ENCODE measurements around the gene MPP3. TPM values are rescaled to one million over a fixed set of nuclear protein-coding genes. Genes with fewer than 3 reads are reported as not detected.
"Not testable (repeated sequence)": the region's sequence is repeated elsewhere in the genome, so short reads cannot be mapped to it uniquely, and the experiment has no call there.

MPP3 gene
- total RNA-seq, 1 experiment from 2014 or later: 19.9 TPM

- no peak overlapping the region for H3K4me3 Mint-ChIP-seq (ENCODE audit: low read depth, unreplicated experiment)
- intact Hi-C loops (cut with micrococcal nuclease; ENCODE audit: unreplicated experiment): loop anchor here (10.0 kb wide), 1 partner anchor 121 kb away; no protein-coding TSS in a partner anchor
- H3K27ac Mint-ChIP-seq (ENCODE audit: unreplicated experiment): no peak overlapping the region
- no peak for TF ChIP-seq CTCF (IDR thresholded peaks at IDR 0.05; ENCODE audit: unreplicated experiment)
- H3K27me3 Mint-ChIP-seq (ENCODE audit: unreplicated experiment): peaks cover 70% of the 10 kb centered on the region
- H3K4me1 Mint-ChIP-seq (ENCODE audit: low read depth, unreplicated experiment): peaks cover 14% of the 10 kb centered on the region
- DNase-seq: no peak
- CTCF ChIA-PET: no interaction called here
- BruUV-seq (replicated peaks): no TSS peak
- no peaks in the 10 kb centered on the region for H3K9me3 Mint-ChIP-seq (ENCODE audit: low read depth, unreplicated experiment)
- no peaks in the 10 kb centered on the region for H3K36me3 Mint-ChIP-seq (ENCODE audit: insufficient read depth, unreplicated experiment)
Measured at GRCh38 chr17:43873815-43874214, 40.9 kb upstream of the MPP3 start.

- no TSS peak for BruUV-seq (replicated peaks)
- peaks cover 11% of the 10 kb centered on the region for H3K4me1 Mint-ChIP-seq (ENCODE audit: low read depth, unreplicated experiment)
- no peak overlapping the region for H3K27ac Mint-ChIP-seq (ENCODE audit: unreplicated experiment)
- H3K27me3 Mint-ChIP-seq (ENCODE audit: unreplicated experiment): peaks cover 77% of the 10 kb centered on the region
- no peaks in the 10 kb centered on the region for H3K36me3 Mint-ChIP-seq (ENCODE audit: insufficient read depth, unreplicated experiment)
- CTCF ChIA-PET: no interaction called here
- DNase-seq: no peak
- intact Hi-C loops (cut with micrococcal nuclease; ENCODE audit: unreplicated experiment): loop anchor here (10.0 kb wide), 1 partner anchor 122 kb away; no protein-coding TSS in a partner anchor
- H3K9me3 Mint-ChIP-seq (ENCODE audit: low read depth, unreplicated experiment): no peaks in the 10 kb centered on the region
- H3K4me3 Mint-ChIP-seq (ENCODE audit: low read depth, unreplicated experiment): no peak overlapping the region
- TF ChIP-seq CTCF (IDR thresholded peaks at IDR 0.05; ENCODE audit: unreplicated experiment): peak; percentile 18
Measured at GRCh38 chr17:43873091-43873490, 40.1 kb upstream of the MPP3 start.

GRCh38 chr17:43871946-43872690 is 39.2 kb upstream of the MPP3 start:
- Mint-ChIP-seq H3K4me3 (ENCODE audit: low read depth, unreplicated experiment) (peak overlapping the region; percentile 75), H3K27me3 (ENCODE audit: unreplicated experiment) (peaks cover 86% of the 10 kb centered on the region), H3K36me3 (ENCODE audit: insufficient read depth, unreplicated experiment) (no peaks in the 10 kb centered on the region), H3K4me1 (ENCODE audit: low read depth, unreplicated experiment) (peaks cover 11% of the 10 kb centered on the region), H3K27ac (ENCODE audit: unreplicated experiment) (no peak overlapping the region), H3K9me3 (ENCODE audit: low read depth, unreplicated experiment) (no peaks in the 10 kb centered on the region)
- CTCF ChIA-PET: interaction anchor here (0.5 kb wide), 1 partner anchor 478 kb away, joined by 3 read pairs; no protein-coding TSS in a partner anchor
- DNase-seq: peak; percentile 66
- intact Hi-C loops (cut with micrococcal nuclease; ENCODE audit: unreplicated experiment): loop anchor here (10.0 kb wide), 1 partner anchor 123 kb away; no protein-coding TSS in a partner anchor
- TF ChIP-seq CTCF (IDR thresholded peaks at IDR 0.05; ENCODE audit: unreplicated experiment): no peak
- BruUV-seq (replicated peaks): no TSS peak

- peaks cover 83% of the 10 kb centered on the region for H3K27me3 Mint-ChIP-seq (ENCODE audit: unreplicated experiment)
- intact Hi-C loops (cut with micrococcal nuclease; ENCODE audit: unreplicated experiment); H3K9me3 Mint-ChIP-seq (ENCODE audit: low read depth, unreplicated experiment); CTCF ChIA-PET; H3K4me3 Mint-ChIP-seq (ENCODE audit: low read depth, unreplicated experiment); H3K36me3 Mint-ChIP-seq (ENCODE audit: insufficient read depth, unreplicated experiment); BruUV-seq (replicated peaks); DNase-seq; H3K27ac Mint-ChIP-seq (ENCODE audit: unreplicated experiment): not testable (repeated sequence)
- H3K4me1 Mint-ChIP-seq (ENCODE audit: low read depth, unreplicated experiment): peaks cover 11% of the 10 kb centered on the region
Measured at GRCh38 chr17:43869031-43869430, 36.1 kb upstream of the MPP3 start.

Measured in Calu3 (cell line).